Left colon (tissue), 2 donors: Measurements from ENCODE around the gene MICAL3. TPM values are rescaled to one million over a fixed set of nuclear protein-coding genes. Genes with fewer than 3 reads are reported as not detected.
A peak's percentile ranks its signal among the peaks of the same experiment; 100 is the strongest.
"Not testable (repeated sequence)": the region's sequence is repeated elsewhere in the genome, so short reads cannot be mapped to it uniquely, and the experiment has no call there.

Experiments used
- ATAC-seq: fragments of 200-7000 bp; cut with Tn5 transposase; one replicate; pipeline ENCODE4 v1.9.1; 2020; ENCODE audit warnings: mild to moderate bottlenecking, moderate library complexity
- DNase-seq, 2 donors: peaks; one replicate each; pipeline ENCODE4 v3.0.0-alpha.2; 2020
- intact Hi-C, 2 donors: fragments of 100-400 bp; cut with DNase I in 1 of 2; cut with micrococcal nuclease in 1 of 2; formaldehyde crosslinking; loops; one replicate each; pipeline versions ENCODE4 v1.11.2 to v1.14.0; 2022; cut with DNase I, micrococcal nuclease
- long read RNA-seq: library from polyadenylated mRNA; unstranded; transcript quantifications from one replicate; pipeline ENCODE4 v2.0.0, GENCODE V29; 2021
- total RNA-seq, 2 donors: library from RNA; stranded (reverse); fragmentation: NEBNext Ultra II Directional; extraction: Animal tissue kit (Norgen Biotek cat#: 25700); gene quantifications; one replicate each; pipeline ENCODE4 v1.2.1, GENCODE V29; 2021
- donor health status: DM: no; HTN: no; CAD: no.
- donor health status: DM: yes; HTN: yes; CAD: no.

The MICAL3 gene, protein sequence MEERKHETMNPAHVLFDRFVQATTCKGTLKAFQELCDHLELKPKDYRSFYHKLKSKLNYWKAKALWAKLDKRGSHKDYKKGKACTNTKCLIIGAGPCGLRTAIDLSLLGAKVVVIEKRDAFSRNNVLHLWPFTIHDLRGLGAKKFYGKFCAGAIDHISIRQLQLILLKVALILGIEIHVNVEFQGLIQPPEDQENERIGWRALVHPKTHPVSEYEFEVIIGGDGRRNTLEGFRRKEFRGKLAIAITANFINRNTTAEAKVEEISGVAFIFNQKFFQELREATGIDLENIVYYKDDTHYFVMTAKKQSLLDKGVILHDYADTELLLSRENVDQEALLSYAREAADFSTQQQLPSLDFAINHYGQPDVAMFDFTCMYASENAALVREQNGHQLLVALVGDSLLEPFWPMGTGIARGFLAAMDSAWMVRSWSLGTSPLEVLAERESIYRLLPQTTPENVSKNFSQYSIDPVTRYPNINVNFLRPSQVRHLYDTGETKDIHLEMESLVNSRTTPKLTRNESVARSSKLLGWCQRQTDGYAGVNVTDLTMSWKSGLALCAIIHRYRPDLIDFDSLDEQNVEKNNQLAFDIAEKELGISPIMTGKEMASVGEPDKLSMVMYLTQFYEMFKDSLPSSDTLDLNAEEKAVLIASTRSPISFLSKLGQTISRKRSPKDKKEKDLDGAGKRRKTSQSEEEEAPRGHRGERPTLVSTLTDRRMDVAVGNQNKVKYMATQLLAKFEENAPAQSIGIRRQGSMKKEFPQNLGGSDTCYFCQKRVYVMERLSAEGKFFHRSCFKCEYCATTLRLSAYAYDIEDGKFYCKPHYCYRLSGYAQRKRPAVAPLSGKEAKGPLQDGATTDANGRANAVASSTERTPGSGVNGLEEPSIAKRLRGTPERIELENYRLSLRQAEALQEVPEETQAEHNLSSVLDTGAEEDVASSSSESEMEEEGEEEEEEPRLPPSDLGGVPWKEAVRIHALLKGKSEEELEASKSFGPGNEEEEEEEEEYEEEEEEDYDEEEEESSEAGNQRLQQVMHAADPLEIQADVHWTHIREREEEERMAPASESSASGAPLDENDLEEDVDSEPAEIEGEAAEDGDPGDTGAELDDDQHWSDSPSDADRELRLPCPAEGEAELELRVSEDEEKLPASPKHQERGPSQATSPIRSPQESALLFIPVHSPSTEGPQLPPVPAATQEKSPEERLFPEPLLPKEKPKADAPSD (N-terminal part only)
- total RNA-seq: 100 to 1,000 TPM in 1 of 2 donors, 10 to 100 TPM in 1; 93.6 to 114 TPM
- long read RNA-seq, partial matches to known transcripts: 11 of 52 reads
- long read RNA-seq, other reads (novel, unspliced or antisense): 40 of 52 reads

DNA sequence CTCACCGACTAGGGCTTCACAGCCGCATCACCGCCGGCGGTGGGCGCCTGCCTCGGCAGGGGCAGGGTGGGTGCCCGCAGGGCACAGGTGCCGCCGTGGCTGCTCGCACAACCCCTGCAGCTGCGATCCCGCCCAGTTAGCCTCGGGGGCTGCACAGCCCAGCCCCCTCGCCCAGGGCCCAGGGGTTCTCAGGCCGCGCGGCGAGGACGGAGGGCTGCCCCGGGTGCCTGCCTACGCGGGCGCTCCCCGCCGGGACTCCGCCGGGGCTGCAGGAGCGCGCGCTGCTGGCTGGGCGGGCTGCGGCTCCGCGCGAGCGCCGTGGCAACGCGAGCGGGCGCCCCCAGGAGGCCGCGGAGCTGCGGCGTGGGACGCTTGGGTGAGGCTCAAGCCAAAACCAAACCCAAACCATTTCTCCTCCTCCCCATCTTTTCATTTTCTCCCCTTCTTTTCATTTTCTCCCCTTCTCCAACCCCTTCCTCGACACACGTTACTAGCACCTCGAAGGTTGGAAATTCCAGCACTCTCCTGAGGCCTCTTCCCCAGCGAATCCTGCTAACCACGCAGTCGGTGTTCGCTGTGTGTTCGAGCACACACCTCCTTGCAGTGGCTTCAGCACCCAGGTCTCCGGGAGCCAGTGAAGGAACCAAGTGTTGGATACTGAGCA is at the start of gene MICAL3:
Gene MICAL3, minus strand, starts transcription at position 286 of the 664 bp plus-strand sequence. CDS start 117,749 bp downstream, outside the sequence.
- DNase-seq (peak; percentile 38 to 78), ATAC-seq (peak; percentile 79)
- intact Hi-C loops: no loop called here

DNA sequence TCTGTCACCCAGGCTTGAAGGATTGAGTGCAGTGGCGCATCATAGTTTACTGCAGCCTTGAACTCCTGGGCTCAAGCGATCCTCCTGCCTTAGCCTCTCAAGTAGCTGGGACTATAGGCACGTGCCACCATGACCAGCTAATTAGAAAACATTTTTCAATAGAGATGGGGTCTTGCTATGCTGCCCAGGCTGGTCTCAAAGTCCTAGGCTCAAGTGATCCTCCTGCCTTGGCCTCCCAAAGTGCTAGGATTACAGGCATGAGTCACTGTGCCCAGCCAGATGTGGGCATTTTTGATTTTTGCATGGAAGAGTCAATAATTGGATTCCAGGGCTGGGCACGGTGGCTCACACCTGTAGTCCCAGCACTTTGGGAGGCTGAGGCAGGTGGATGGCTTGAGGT is 49.6 kb upstream of the MICAL3 start:
- peak in 1 of 2 donors; percentile 3 for DNase-seq
- intact Hi-C loops: loop anchor here (2.0 to 10.0 kb wide), 3 partner anchors 69 to 249 kb away; no protein-coding TSS in a partner anchor
- not testable (repeated sequence) for ATAC-seq

DNA sequence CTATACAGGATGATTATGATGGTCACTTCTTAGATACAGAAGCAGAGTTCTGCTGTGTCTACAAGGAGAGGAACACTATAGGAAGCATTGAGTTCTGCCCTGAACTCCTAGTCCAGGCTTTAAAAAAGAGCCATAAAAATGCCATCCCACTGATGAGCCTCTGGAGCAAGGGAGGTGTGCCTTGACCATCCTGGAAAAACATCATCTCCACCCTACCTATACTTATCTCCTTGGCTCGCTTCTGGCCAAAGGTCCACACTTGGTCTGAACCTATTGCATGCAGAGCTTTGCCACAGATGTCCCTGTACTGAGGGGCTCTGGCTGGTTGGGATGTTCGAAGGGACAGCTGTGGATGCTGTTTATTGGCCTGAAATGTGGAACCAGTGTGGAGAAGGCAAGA is 49.1 kb upstream of the MICAL3 start:
- ATAC-seq (peak; percentile 25), DNase-seq (no peak)
- intact Hi-C loops: loop anchor here (10.0 kb wide), 2 partner anchors 69 to 249 kb away; no protein-coding TSS in a partner anchor

- intact Hi-C loops: loop anchor here (10.0 kb wide), 2 partner anchors 67 to 247 kb away; no protein-coding TSS in a partner anchor
- DNase-seq (no peak), ATAC-seq (no peak)
Observed at GRCh38 chr22:18071968-18072310, 47.6 kb upstream of the MICAL3 start.

GRCh38 chr22:18071307-18071967 is 47.1 kb upstream of the MICAL3 start:
- intact Hi-C loops: loop anchor here (10.0 kb wide), 2 partner anchors 67 to 247 kb away; no protein-coding TSS in a partner anchor
- not testable (repeated sequence) for DNase-seq, ATAC-seq

GRCh38 chr22:18070556-18071306 is 46.4 kb upstream of the MICAL3 start:
- peak in 1 of 2 donors; percentile 54 for DNase-seq
- peak; percentile 67 for ATAC-seq
- intact Hi-C loops: loop anchor here (10.0 kb wide), 2 partner anchors 66 to 246 kb away; no protein-coding TSS in a partner anchor

DNA sequence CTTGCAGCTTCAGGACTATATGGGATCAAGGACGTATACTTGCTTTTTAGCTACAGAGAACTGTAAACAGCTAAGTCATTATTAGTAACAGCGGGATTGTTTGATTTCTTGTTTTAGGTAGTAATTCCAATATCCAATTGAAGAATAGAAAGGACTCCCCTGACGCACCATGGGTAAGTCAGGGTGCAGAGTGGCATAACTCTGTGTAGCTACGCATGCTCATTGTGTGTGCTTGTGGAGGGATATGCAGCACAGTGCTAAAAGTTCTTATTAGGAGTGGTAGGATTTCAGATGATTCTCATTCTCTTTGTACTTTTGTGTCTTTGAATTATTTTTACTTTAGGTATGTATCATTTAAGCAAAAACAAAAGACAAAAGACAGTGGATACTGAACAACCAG is 45.7 kb upstream of the MICAL3 start:
- ATAC-seq (no peak), DNase-seq (no peak)
- intact Hi-C loops: loop anchor here (10.0 kb wide), 2 partner anchors 65 to 245 kb away; no protein-coding TSS in a partner anchor

DNA sequence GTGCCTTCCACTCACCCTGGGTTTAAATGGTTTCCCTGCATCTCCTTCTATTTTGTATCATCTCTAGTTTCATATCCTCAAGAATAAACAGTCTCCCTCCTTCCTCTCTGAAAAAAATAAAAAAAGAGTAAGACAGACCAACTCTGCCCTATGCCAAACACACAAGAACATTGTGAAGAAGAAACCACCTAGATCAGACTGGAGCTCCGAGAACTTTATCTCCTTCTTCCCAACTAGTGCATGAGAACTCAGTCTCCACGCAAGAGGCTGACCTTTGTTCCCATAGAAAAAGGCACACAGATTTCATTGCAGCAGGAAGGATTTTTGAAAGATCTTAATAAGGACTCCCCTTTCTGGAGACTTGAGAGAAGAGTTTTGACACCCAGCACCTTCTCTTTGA is 44.7 kb upstream of the MICAL3 start:
- intact Hi-C loops: no loop called here
- DNase-seq (no peak), ATAC-seq (peak; percentile 35)

GRCh38 chr22:18068381-18068988 is 44.1 kb upstream of the MICAL3 start:
- intact Hi-C loops: no loop called here
- ATAC-seq (no peak), DNase-seq (no peak)

- DNase-seq (no peak), ATAC-seq (no peak)
- intact Hi-C loops: no loop called here
Observed at GRCh38 chr22:18067548-18068341, 43.4 kb upstream of the MICAL3 start.

- no peak for ATAC-seq
- intact Hi-C loops: no loop called here
- DNase-seq: no peak
Observed at GRCh38 chr22:18067121-18067520, 42.8 kb upstream of the MICAL3 start.

GRCh38 chr22:18066181-18066859 is 42.0 kb upstream of the MICAL3 start:
- DNase-seq (peak in 1 of 2 donors; percentile 54), ATAC-seq (peak; percentile 64)
- intact Hi-C loops: no loop called here

GRCh38 chr22:18065256-18065655 is 40.9 kb upstream of the MICAL3 start:
- intact Hi-C loops: no loop called here
- ATAC-seq (no peak), DNase-seq (no peak)

- ATAC-seq (no peak), DNase-seq (no peak)
- intact Hi-C loops: no loop called here
Observed at GRCh38 chr22:18064636-18065035, 40.3 kb upstream of the MICAL3 start.

DNA sequence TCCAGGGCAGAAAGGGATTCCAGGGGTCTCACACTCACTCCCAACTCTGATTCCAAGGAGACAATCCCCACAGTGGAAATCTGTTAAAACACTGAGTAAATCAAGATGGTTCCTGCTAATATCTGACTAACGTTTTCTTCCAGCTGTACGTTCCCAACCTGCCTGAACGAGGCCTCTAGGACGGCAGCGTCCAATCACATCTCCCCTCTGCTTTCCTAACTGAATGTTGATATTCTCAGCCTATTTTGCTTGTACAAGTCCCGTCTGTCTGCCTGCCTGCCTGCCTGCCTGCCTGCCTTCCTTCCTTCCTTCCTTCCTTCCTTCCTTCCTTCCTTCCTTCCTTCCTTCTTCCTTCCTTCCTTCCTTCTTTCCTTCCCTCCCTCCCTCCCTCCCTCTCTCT is 39.4 kb upstream of the MICAL3 start:
- DNase-seq, intact Hi-C loops, ATAC-seq: not testable (repeated sequence)
